Endothelial cell of umbilical vein (primary cell): ENCODE results near the gene PHF12. TPM values are rescaled to one million over a fixed set of nuclear protein-coding genes. Genes with fewer than 3 reads are reported as not detected.

Experiments used
- BruUV-seq: library from RNA; stranded (reverse); fragments of 400-500 nt; replicated peaks from 2 replicates; lab custom pipeline; 2021; lab: Mats Ljungman, UMichigan
- CTCF ChIA-PET: fragments of 300-600, 350-600 bp; sonication (Branson Sonifier 250); formaldehyde crosslinking; loops from one replicate; lab custom pipeline; 2021; ENCODE audit warnings: antibody characterized with exemption, inconsistent platforms; lab: Charles Lee
- POLR2A ChIA-PET: fragments of 300-600, 350-600 bp; sonication (Branson Sonifier 250); formaldehyde crosslinking; loops from one replicate; lab custom pipeline; 2021; ENCODE audit warnings: antibody characterized with exemption, inconsistent platforms; lab: Charles Lee
- DNase-seq: peaks from one replicate; pipeline ENCODE4 v3.0.0-alpha.2; 2011; ENCODE audit warnings: low read depth, low spot score
- FAIRE-seq: peaks from 2 replicates; lab custom pipeline; 2011; peaks lifted over from hg19 to GRCh38; lab: Jason Lieb, UNC
- H2AFZ ChIP-seq: 2 replicates; pipeline ENCODE4 v1.6.0; 2012; ENCODE audit warnings: low read depth, low read length, control low read depth, inconsistent platforms
- H3K27ac ChIP-seq: 2 replicates; pipeline ENCODE4 v1.5.1; 2011; ENCODE audit warnings: low read depth, mild to moderate bottlenecking, control low read depth, low read length, moderate library complexity; ENCODE audit not compliant: insufficient read depth
- H3K27me3 ChIP-seq, 2 experiments: 2 replicates each; pipeline versions ENCODE4 v1.6.0 to v1.6.1; 2011; ENCODE audit warnings: low read length in 2 of 2, mixed read lengths in 1 of 2; ENCODE audit not compliant: control insufficient read depth in 2 of 2, insufficient read depth in 2 of 2
- H3K36me3 ChIP-seq, 2 experiments: 2 replicates in 1 of 2; 3 replicates in 1 of 2; pipeline ENCODE4 v1.5.1; 2011; ENCODE audit warnings: low read length in 2 of 2, mild to moderate bottlenecking in 1 of 2, moderate library complexity in 1 of 2; ENCODE audit not compliant: control insufficient read depth in 2 of 2, insufficient read depth in 2 of 2; ENCODE audit errors: extremely low read depth in 1 of 2
- H3K4me1 ChIP-seq: 3 replicates; pipeline ENCODE4 v1.5.1; 2011; ENCODE audit warnings: mild to moderate bottlenecking, low read length; ENCODE audit not compliant: control insufficient read depth, insufficient read depth; ENCODE audit errors: extremely low read depth
- H3K4me2 ChIP-seq: 2 replicates; pipeline ENCODE4 v1.6.1; 2011; ENCODE audit warnings: low read length, control low read depth, mixed read lengths; ENCODE audit not compliant: insufficient read depth
- H3K4me3 ChIP-seq, 3 experiments: fragments of 200-600 bp in 1 of 3; sonication (generic), shearing (Covaris generic) in 1 of 3; replicated peaks in 1 of 3; 2 replicates each; pipeline ENCODE4 v1.5.1; 2011 to 2016; ENCODE audit warnings: control low read depth in 3 of 3, low read length in 3 of 3, mild to moderate bottlenecking in 2 of 3, inconsistent platforms in 1 of 3, low read depth in 1 of 3, moderate library complexity in 1 of 3; ENCODE audit not compliant: insufficient read depth in 1 of 3
- H3K79me2 ChIP-seq: 2 replicates; pipeline ENCODE4 v1.6.0; 2012; ENCODE audit warnings: low read length, inconsistent platforms; ENCODE audit not compliant: control insufficient read depth, insufficient read depth
- H3K9ac ChIP-seq: replicated peaks from 2 replicates; pipeline ENCODE3; 2011; ENCODE audit warnings: low read length, control low read depth; ENCODE audit not compliant: insufficient read depth; ENCODE audit errors: extremely low read depth
- H3K9me1 ChIP-seq: replicated peaks from 3 replicates; pipeline ENCODE4 v1.6.0; 2011; ENCODE audit warnings: mild to moderate bottlenecking, low read length; ENCODE audit not compliant: control insufficient read depth, insufficient read depth; ENCODE audit errors: extremely low read depth
- H3K9me3 ChIP-seq: replicated peaks from 2 replicates; pipeline ENCODE4 v1.5.1; 2012; ENCODE audit warnings: low read length, inconsistent platforms; ENCODE audit not compliant: control insufficient read depth, insufficient read depth
- H4K20me1 ChIP-seq: replicated peaks from 2 replicates; pipeline ENCODE3; 2011; ENCODE audit warnings: mild to moderate bottlenecking, low read length; ENCODE audit not compliant: control insufficient read depth, insufficient read depth; ENCODE audit errors: extremely low read depth
- CTCF ChIP-seq, 2 donors: IDR thresholded peaks; 1 replicate in 1 of 2; 2 replicates in 1 of 2; pipeline ENCODE4 v1.5.1; 2011; ENCODE audit warnings: low read length in 2 of 2, mild to moderate bottlenecking in 2 of 2, moderate library complexity in 2 of 2, control low read depth in 1 of 2, inconsistent platforms in 1 of 2, low read depth in 1 of 2; ENCODE audit not compliant: insufficient read depth in 1 of 2; ENCODE audit errors: extremely low read depth in 1 of 2
- EZH2 ChIP-seq: IDR thresholded peaks from 2 replicates; pipeline ENCODE4 v1.6.1; 2012; ENCODE audit warnings: borderline replicate concordance, low read depth, mild to moderate bottlenecking, moderate library complexity, low read length, inconsistent platforms; ENCODE audit not compliant: severe bottlenecking
- FOS ChIP-seq: IDR thresholded peaks from 2 replicates; pipeline ENCODE4 v1.6.1; 2011; ENCODE audit warnings: mild to moderate bottlenecking, low read length, moderate library complexity, borderline replicate concordance; ENCODE audit not compliant: insufficient read depth
- GATA2 ChIP-seq: IDR thresholded peaks from 2 replicates; pipeline ENCODE4 v1.7.0; 2011; ENCODE audit warnings: low read depth, mild to moderate bottlenecking, moderate library complexity, mixed read lengths, low read length; ENCODE audit not compliant: insufficient read length, insufficient read depth
- JUN ChIP-seq: IDR thresholded peaks from 2 replicates; pipeline ENCODE4 v1.6.1; 2011; ENCODE audit warnings: borderline replicate concordance, low read depth; ENCODE audit not compliant: insufficient read length, insufficient read depth
- MYC ChIP-seq: IDR thresholded peaks from one replicate; pipeline ENCODE4 v1.6.1; 2011; ENCODE audit warnings: mild to moderate bottlenecking, low read depth, low read length
- POLR2A ChIP-seq: IDR thresholded peaks from 2 replicates; pipeline ENCODE4 v1.6.1; 2012; ENCODE audit warnings: low read depth, mild to moderate bottlenecking, control low read depth, low read length
- POLR2AphosphoS5 ChIP-seq: IDR thresholded peaks from 2 replicates; pipeline ENCODE4 v1.6.1; 2012; ENCODE audit warnings: low read depth, mild to moderate bottlenecking, control low read depth, low read length, moderate library complexity; ENCODE audit not compliant: insufficient read depth
- dilution Hi-C: fragments of 300-500 bp; cut with MboI; formaldehyde crosslinking; loops from one replicate; pipeline ENCODE4 v1.15.0; 2019; ENCODE audit warnings: low sequenced_read_pairs; ENCODE audit not compliant: extremely low pct_ligation_motif_present
- intact Hi-C: fragments of 100-400 bp; cut with micrococcal nuclease; formaldehyde crosslinking; loops from one replicate; pipeline ENCODE4 v1.10.0; 2022
- polyA plus RNA-seq, 4 experiments: library from polyadenylated mRNA; depleted of rRNA in 3 of 4; stranded (reverse) in 3 of 4; unstranded in 1 of 4; fragments of >200 nt; gene quantifications; 2 replicates each; pipeline versions ENCODE4 v1.2.1 to v1.2.3, GENCODE V29; 2011 to 2012; ENCODE audit warnings: missing spikeins in 1 of 4
- total RNA-seq: library from RNA; stranded (reverse); gene quantifications from 2 replicates; pipeline ENCODE4 v1.2.3, GENCODE V29; 2021
- TF ChIP-seq, protein P1 (sequence below): IDR thresholded peaks from 2 replicates; pipeline ENCODE4 v1.6.1; 2011; ENCODE audit not compliant: insufficient read depth, insufficient read length

Gene PHF12
- total and polyA plus RNA-seq, 2 donors (not counting 3 experiments of a cell fraction or from before 2014, with no cell fraction given): 26.6 to 44.2 TPM

DNA sequence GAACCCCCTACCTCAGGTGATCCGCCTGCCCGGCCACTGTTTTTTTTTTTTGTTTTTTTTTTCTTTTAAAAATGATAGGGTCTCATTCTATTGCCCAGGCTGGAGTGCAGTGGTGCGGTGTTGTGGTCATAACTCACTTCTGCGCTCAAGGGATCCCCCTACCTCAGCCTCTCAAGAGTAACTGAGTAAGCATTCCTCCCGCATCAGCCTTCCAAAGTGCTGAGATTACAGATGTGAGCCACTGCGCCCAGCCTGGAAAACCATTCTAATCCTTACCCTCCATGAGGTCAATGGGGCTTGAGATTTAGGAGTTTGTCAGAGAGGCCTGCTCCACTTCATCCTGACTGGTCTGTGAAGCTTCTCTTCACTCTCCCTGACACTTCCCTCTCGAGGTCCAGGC lies 84.0 kb downstream of the PHF12 start:
- no peak overlapping the region for H3K4me2 ChIP-seq
- no peaks in the 10 kb centered on the region for H3K79me2 ChIP-seq
- intact Hi-C loops: no loop called here
- CTCF ChIA-PET: no interaction called here
- no peaks in the 10 kb centered on the region for H3K9me1 ChIP-seq
- H3K4me1 ChIP-seq: peaks cover 13% of the 10 kb centered on the region
- POLR2A ChIA-PET: no interaction called here
- H3K36me3 ChIP-seq: no peaks in the 10 kb centered on the region
- H3K27ac ChIP-seq: no peak overlapping the region
- no peak overlapping the region for H2AFZ ChIP-seq
- no peaks in the 10 kb centered on the region for H4K20me1 ChIP-seq
- no peak overlapping the region for H3K4me3 ChIP-seq
- dilution Hi-C loops: no loop called here
- H3K27me3 ChIP-seq: no peaks in the 10 kb centered on the region
- FAIRE-seq (no peak), DNase-seq (no peak)
- H3K9me3 ChIP-seq: no peaks in the 10 kb centered on the region
- no TSS peak for BruUV-seq
- TF ChIP-seq EZH2 (no peak), JUN (no peak), FOS (no peak), MYC (no peak), GATA2 (no peak), CTCF (IDR thresholded peaks at IDR 0.05; ENCODE audit: extremely low read depth in 1 of 2, insufficient read depth in 1 of 2, low read depth in 1 of 2, low read length in 2 of 2) (no peak), POLR2A (no peak), POLR2AphosphoS5 (no peak)
- TF ChIP-seq, protein P1, sequence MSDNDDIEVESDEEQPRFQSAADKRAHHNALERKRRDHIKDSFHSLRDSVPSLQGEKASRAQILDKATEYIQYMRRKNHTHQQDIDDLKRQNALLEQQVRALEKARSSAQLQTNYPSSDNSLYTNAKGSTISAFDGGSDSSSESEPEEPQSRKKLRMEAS: no peak
- no peak overlapping the region for H3K9ac ChIP-seq
